ENCODE data around the gene GOLGA6L24.
"Not testable (repeated sequence)": the region's sequence is repeated elsewhere in the genome, so short reads cannot be mapped to it uniquely, and the experiment has no call there.

The GOLGA6L24 gene, protein sequence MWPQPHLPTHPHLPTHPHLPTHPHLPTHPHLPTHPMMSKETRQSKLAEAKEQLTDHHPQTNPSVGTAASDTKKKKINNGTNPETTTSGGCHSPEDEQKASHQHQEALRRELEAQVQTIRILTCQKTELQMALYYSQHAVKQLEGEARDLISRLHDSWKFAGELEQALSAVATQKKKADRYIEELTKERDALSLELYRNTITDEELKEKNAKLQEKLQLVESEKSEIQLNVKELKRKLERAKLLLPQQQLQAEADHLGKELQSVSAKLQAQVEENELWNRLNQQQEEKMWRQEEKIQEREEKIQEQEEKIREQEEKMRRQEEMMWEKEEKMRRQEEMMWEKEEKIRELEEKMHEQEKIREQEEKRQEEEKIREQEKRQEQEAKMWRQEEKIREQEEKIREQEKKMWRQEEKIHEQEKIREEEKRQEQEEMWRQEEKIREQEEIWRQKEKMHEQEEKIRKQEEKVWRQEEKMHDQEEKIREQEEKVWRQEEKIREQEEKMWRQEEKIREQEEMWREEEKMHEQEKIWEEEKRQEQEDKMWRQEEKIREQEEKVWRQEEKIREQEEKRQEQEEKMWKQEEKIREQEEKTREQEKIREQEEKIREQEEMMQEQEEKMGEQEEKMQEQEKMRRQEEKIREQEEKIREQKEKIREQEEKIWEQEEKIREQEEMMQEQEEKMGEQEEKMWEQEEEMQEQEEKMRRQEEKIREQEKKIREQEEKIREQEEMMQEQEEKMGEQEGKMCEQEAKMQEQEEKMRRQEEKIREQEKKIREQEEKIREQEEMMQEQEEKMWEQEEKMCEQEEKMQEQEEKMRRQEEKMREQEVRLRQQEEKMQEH

DNA sequence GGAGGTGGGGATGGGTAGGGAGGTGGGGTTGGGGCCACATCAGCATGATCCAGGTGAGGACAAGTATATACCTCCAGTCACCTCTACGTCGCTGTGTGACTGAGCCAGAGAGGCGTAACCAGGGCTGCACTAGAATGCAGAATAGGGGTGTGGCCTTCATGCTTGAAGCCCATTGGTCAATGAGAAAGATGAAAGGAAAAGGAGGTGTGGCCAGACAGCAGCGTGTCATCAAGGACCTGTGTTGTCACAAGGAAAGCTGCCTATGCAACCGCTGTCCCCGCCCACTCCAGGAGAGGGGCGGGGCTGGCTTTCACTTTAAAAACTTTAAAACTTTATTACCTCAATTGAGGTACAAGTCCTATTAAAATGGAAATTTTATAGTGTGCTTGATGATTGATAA is at the start of gene GOLGA6L24:
TSS of gene GOLGA6L24 (minus strand) at position 101 of the 400 bp plus-strand sequence. CDS start at position 40, 61 bp downstream.
- not testable (repeated sequence) for DNase-seq

DNA sequence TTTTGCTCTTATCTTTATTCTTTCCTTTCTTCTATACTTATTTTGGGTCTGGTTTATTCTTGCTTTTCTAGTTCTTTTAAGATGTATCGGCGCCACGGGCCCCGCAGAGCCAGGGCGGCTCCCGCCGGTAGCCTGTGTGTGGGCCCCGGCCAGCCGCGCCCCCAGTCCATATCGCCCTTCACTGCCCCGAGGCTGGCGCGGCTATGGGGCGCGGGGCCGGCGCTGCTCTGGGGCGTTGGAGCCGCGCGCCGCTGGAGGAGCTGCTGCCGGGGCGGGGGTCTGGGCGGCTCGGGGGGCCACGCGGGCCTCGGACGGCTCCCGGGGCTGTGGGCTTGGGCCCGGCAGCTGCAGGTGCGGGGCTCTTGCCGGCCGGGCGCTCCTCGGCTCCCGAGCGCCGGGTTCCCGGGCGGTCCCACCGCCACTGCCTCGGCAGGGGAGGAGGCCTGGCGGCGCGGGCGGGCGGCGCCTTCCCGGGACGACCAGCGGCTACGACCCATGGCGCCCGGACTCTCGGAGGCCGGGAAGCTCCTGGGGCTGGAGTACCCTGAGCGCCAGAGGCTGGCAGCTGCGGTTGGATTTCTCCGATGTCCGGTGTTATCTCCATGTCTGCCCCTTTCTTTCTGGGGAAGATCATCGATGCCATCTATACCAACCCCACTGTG is 45.0 kb upstream of the GOLGA6L24 start:
- DNase-seq = not testable (repeated sequence)

GRCh38 chr15:28396022-28396421 is 38.1 kb upstream of the GOLGA6L24 start:
- not testable (repeated sequence) for DNase-seq

- DNase-seq = not testable (repeated sequence)
Observed at GRCh38 chr15:28380053-28380452, 22.2 kb upstream of the GOLGA6L24 start.

- not testable (repeated sequence) for DNase-seq
Observed at GRCh38 chr15:28378364-28378763, 20.5 kb upstream of the GOLGA6L24 start, which contains the start of gene GOLGA8F. Gene GOLGA8F (plus strand): TSS chr15:28378664. CDS start chr15:28378762, 98 bp downstream.

DNA sequence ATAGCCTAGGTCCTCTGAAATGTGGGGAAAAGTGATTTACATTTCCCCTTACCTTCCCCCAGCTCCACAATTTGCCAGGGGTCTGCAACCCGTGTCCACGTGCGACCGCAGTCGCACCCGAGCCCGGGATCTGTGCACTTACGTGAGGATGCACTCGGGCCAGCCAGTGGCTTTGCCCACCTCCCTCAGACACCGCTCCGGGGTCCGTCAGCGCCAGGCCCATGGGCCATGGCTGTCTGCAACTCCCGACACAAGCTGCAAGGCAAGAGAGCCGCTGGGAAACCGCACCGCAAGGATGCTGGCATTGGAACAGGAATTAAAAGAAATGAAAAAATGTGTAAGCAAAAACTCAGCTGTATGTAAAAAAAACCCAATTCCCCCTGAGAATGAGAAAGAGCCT is 7.6 kb upstream of the GOLGA6L24 start:
- not testable (repeated sequence) for DNase-seq

- not testable (repeated sequence) for DNase-seq
Observed at GRCh38 chr15:28322129-28322588, 35.7 kb downstream of the GOLGA6L24 start, which contains the start of gene HERC2. Gene HERC2 (minus strand): TSS chr15:28322179. CDS start chr15:28321433, 746 bp downstream.

GRCh38 chr15:28321358-28322078 is 36.4 kb downstream of the GOLGA6L24 start:
- DNase-seq = not testable (repeated sequence)

- not testable (repeated sequence) for DNase-seq
Observed at GRCh38 chr15:28319725-28320124, 38.2 kb downstream of the GOLGA6L24 start.

GRCh38 chr15:28318828-28319227 is 39.1 kb downstream of the GOLGA6L24 start:
- DNase-seq = not testable (repeated sequence)

- peak; percentile 3 for DNase-seq
Observed at GRCh38 chr15:28318122-28318521, 39.8 kb downstream of the GOLGA6L24 start.

DNA sequence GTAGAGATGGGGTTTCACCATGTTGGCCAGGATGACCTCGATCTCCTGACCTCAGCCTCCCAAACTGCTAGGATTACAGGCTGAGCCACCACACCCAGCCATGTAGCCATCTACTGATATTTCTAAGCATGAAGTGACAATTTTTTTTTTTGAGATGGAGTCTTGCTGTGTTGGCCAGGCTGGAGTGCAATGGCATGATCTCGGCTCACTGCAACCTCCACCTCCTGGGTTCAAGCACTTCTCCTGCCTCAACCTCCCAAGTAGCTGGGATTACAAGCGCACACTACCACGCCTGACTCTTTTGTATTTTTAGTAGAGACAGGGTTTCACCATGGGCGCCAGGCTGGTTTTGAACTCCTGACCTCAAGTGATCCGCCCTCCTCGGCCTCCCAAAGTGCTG is 40.9 kb downstream of the GOLGA6L24 start:
- not testable (repeated sequence) for DNase-seq

DNA sequence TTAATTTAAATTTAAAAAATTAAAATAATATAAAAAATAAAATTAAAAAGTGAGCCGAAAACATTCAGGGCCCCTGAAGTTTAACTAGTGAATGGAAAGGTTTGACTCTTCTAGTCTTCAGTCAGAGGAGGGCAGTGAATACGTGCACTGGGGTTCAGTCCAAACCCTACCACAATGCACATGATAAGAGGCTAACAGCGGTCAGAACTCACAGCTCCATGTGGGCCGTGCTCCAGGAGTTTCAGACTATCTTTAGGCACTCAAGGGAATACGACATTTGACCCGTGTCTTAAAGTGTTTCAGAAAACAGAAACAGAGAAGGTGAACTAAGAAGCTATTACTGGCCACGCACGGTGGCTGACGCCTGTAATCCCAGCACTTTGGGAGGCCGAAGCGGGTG is 47.4 kb downstream of the GOLGA6L24 start:
- DNase-seq = not testable (repeated sequence)

- not testable (repeated sequence) for DNase-seq
Observed at GRCh38 chr15:28308718-28309117, 49.2 kb downstream of the GOLGA6L24 start.

Data from CD4-positive, alpha-beta T cell treated with Interleukin-6 for 4 hours (primary cell).